ENCODE results near the gene HOXA13.

The HOXA13 gene

GRCh38 chr7:27205325-27206280, 5.7 kb upstream of the HOXA13 start:
- DNase-seq = no peak

- DNase-seq = peak; percentile 53
Measured at GRCh38 chr7:27204851-27205322, 5.0 kb upstream of the HOXA13 start.

- DNase-seq = peak; percentile 8
Measured at GRCh38 chr7:27203964-27204594, 4.2 kb upstream of the HOXA13 start.

- peak; percentile 11 for DNase-seq
Measured at GRCh38 chr7:27203365-27203953, 3.6 kb upstream of the HOXA13 start.

GRCh38 chr7:27202862-27203134, 2.9 kb upstream of the HOXA13 start:
- peak; percentile 13 for DNase-seq

DNA sequence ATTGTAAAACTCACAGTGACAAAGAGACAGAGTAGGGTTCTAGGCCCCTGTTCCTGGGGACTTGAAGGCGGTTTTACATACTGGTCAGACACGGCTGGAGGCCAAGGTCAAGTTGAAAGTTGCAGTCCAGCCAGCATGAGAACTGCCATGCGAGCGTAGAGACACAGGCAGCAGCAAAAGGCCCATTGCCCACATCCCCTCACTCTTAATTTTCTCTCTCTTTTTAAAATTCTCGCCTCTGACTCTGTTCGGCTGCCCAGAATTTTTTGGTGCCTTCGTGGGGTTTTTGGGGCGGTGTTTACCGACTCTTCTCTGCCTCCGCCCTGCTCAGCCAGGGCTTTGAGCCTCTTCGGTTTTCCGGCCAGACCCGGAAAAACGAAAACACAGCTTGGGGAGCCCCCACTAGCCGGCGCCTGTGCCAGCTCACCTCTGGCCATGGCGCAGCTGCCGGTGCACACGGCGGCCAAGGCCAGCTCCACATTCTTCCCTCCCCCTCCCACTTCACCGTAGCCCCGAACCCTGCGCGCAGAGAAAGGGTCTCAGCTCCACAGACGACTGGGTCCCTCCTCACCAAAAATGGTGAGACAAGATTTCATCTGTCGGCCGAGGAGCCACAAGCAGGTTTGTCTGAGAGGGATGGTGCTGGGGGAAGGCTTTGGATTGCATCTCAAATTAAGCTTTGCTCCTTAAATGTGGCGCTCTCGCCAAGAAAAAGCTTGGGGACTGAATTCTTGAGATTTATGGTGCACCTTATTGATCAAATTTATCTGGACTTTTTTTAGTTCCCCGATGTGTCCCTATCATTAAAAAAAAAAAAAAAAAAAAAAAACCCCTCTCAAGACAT, 2.3 kb upstream of the HOXA13 start:
- DNase-seq = peak; percentile 31

DNA sequence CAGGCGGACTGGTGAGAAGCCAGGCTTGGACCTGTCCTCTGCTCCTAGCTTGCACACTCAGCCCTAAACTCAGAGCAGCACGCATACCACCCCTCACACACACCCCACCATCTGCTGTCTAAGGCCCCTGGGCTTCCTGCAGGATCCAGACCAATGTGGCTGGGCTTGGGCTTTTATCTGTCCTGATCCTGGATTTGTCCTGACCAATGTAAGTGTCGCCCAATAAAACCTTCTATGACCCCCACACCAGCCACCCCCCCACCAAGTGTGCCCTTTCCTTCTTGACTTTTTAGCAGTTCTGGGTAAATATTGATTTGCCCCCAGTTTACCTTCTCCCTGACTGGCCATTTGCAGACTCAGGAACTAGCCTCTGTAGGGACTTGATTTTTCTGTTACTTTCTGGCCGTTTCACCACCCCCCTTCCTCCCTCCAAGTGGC, 1.7 kb upstream of the HOXA13 start:
- no peak for DNase-seq

GRCh38 chr7:27200761-27201579, 1.1 kb upstream of the HOXA13 start:
- DNase-seq = peak; percentile 26

- peak; percentile 39 for DNase-seq
Measured at GRCh38 chr7:27198871-27199801, 755 bp downstream of the HOXA13 start.

DNA sequence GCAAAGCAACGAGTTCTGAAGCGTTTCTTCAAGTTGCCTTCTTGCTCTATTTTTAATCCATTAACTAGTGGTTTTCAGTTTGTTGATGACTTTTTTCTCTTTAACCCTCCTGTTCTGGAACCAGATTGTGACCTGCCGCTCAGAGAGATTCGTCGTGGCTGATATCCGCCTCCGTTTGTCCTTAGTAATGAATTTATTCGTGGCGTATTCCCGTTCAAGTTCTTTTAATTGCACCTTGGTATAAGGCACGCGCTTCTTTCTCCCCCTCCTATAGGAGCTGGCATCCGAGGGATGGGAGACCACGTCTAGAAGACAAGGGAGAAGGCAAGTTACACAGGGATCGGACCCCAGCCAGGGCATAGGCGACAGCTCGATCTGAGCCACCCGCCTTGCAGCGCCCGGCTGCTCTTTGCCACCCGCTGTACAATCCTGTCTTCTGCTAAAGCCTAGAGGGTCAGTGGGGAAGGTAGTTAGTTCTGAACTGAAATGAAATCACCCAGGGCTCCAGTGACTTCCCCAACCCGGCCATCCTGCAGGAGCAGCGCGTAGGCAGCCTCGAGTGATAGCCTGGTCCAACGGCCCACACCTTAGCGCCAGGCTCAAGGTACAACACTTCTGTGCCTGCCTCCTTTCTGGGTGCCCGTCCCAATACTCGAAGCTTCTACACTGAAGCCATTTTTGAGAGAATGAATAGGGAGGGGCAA, 1.6 kb downstream of the HOXA13 start:
- peak; percentile 26 for DNase-seq

DNA sequence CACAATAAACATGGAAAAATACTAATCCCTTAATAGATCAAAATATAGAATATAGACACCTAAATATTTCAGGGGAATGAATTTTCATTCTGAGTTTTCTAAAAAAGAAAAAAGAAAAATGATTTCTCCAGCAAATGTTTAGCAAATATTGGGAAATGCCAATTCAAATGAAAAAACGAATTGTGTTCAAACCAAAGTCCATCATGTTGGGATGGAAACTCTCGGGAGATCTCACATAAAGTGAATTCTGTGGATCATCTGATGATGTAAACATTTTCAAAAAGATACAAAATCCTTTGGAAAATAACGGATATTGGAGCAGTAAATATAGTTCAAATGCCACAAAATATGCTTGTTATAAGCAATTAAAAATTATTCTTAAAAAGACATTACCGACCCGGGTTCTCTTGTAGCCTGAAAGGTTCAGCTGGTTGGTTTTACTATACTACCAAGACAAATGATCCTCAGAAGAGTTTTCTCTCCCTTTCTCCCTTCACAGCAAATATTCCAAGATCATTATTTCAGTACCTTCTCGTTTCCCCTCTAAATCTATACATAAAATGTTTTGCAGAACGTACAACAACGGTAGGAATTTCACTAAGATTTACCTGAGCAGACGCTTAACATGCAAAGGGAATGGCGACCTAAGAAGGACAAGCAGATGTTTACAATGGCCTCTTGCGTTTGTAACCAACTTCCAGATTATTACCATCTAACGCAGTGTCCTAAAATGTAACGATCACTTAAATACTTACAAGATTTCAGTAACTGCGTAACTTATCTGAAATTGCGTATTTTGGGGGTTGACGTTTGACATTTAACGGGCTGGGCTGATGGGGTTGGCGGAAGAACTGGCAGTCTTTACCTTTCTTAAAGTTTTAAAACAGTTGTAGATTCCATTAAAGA, 2.5 kb downstream of the HOXA13 start:
- peak; percentile 15 for DNase-seq

DNA sequence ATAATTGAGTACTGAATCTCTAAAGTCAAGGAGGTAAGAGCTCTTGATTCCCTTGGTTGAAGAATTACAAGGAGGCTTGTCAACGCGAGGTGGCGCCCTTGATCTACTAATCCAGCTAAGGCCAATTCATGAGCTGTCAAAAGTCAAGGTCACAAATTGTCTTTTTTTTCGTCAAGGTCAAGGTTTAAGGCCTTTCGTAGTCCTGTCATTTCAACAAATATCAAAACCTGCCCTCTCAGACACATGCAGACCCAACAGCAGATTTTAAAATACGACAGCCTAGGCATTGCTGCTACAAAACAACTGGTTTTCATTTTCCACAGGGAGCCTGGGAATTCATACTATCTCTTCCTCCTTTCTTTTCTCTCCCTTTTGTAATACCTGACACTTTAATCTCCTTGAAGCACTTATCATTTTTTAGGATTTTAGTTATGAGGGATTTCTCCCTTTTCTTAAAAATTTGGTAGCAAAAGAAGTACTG, 3.6 kb downstream of the HOXA13 start:
- DNase-seq = peak; percentile 90

DNA sequence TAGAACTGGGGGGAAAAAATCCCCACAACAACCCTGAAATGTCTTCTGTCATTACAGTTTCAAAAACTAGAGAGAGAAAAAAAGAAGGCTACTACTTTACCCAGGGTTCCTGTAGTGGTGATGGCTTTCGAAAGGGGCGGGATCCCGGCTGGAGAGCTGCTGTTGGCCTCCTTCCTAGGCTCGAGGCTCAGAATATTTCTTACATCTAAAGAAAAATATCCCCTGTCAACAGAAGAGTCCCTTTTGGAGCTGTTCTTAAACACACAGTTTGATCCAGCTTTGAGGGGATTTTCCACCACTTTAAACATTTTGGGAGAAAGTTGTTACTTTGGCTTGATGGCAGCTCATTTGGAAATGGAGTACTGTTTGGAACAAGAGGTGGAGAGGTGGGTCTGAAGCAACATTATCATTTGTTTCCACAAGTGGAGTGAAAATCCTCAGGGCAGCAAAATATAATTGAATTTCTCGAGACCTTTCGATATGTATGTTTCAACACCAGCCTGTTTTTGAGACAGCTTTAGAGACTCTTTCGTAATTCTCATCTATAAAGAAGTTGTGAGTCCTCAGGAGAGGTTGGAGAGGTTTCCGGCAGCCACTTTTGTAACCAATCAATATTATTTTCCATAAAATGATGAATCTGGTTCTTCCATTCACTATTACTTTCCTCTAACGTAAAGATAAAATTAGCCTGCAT, 5.1 kb downstream of the HOXA13 start:
- DNase-seq = peak; percentile 18

DNA sequence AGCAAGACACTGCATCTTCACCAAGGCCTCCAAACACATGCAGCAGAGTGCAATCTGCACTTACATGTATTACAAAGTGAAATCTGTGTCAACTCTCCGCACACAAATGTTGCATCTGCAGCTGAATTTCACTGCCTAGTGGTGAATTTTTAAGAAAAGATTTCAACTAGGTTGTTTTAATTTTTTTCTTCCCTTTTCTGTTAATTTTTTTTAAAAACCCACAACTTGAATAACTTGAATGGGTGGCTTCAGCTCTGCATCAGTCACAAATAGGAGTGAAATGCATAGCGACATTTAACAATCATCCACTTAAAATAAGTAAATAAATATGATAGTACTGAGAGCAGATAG, 5.9 kb downstream of the HOXA13 start:
- DNase-seq = no peak

GRCh38 chr7:27193335-27194001, 6.4 kb downstream of the HOXA13 start:
- peak; percentile 17 for DNase-seq

DNA sequence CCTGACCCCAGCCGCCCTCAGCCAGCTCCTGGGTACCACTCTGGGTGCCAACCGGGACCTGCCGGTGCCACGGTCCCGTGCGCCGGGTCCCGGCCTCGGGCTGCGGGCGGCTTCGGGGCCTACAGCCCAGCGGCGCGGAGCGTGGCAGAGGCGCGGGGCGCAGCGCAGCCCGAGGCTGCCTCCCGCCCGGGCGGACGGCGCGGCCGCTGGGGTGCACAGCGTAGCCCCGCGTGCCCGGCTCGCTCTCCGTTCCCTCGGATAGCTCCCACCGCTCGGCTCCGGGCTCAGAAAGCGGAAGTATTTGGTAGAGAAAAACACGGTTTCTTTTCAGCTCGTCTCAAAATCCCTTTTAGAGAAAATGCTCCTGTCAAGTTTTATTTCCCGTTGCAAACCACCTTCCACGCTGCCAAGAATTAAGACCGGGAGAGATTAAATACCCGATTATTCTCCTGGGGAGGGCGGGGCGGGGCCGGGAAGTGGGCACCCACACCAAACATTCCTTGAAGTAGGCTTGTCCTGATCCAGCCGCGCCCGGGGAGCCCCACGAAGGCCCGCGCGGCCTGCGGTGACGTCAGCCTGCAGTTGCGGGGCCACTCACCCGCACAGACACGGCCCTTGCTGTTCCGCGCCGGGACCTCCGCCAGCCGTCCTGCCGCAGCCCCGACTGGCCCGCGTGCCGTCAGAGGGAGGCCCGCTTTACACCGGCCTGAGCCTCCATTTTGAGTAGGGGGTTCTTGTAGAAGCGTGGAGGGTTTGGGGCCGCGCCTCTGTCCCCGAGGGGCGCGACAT, 7.2 kb downstream of the HOXA13 start:
- DNase-seq = peak; percentile 60

Measured in femur (tissue), 1 donor.